ENCODE results near the gene CDH4.
A peak's percentile ranks its signal among the peaks of the same experiment; 100 is the strongest.

The CDH4 gene

DNA sequence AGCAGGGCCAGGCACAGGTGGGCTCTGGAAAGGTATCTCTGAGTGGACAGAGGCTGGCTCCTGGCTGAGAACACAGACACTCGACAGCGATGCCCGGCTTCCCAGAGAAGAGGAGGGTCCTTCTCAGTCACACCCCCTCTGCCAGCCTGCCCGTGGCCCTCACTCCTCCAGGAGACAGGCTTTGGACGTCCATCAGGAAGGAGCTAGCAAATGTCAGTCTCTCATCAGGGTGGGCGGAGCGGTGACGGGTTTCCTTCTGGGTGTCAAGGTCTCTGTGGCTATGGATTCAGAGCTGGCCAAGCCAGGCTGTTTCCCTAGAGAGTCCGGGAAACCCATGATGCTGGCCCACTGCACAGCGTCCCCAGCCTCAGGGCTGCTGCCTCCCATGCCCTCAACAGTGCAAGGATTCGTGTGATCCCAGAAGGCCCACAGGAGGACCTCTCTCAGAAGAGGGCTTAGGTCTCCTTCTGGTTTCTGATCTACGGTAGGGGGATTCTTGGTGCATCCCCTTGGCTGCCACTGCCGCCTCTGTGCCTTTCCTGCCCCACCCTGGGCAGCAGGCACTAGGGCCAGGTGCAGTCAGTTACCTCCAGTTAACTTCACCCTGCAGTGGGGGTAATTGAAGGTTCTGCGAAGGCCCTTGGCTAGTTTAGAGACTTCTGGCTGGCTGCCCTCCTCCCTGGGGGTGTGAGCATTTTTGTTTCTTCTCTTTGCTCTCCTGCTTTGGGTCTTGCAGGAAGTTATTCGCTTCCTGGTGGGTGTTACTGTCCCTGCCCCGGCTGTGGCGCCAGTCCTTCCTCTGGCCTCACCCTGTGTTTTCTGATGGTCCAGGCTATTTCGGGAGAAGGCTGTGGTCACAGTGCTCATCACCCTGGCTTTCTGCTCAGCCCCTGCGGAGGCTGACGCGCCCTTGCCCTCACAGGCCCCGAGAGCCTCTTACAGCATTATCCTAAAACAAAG lies 80.2 kb downstream of the CDH4 start:
- no peak for TF ChIP-seq JUND (IDR thresholded peaks at IDR 0.05; ENCODE audit: low read depth)
- no peak for DNase-seq (ENCODE audit: low read depth in 1 of 2, low spot score in 1 of 2)
- in situ Hi-C loops (cut with HindIII; ENCODE audit: low pct_unique_long_range_greater_than_20kb, low sequenced_read_pairs) = no loop called here

DNA sequence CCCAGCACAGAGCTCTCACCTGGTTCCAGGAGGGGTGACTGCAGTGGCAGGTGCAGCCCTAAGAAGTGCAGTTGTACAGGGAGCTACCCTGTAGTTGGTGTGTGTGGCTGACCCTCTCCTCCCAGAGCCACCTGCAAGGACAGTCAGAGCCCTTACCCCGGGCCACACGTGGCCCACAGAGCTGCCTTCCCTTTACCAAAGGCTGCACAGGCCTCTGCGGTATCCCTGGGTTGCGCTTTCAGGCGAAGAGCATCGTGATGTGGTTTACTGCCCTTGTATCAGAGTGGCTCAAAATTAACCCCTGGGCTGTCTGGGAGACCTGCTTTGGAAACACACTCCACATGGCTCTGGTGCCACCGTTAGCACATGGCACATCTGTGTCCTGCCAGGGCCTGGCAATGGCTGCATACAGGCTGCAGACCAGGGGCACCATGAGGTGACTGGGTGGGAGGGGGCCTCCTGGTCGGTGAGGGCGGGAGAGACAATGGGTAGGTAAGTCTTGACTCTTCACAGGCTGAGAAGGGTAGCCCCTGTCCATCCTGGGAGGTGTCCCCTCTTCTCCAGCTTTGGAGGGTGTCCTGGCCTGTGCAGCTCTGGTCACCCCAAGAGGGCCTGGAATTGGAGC lies 81.5 kb downstream of the CDH4 start:
- no peak for DNase-seq (ENCODE audit: low read depth in 1 of 2, low spot score in 1 of 2)
- in situ Hi-C loops (cut with HindIII; ENCODE audit: low pct_unique_long_range_greater_than_20kb, low sequenced_read_pairs) = no loop called here
- TF ChIP-seq JUND (IDR thresholded peaks at IDR 0.05; ENCODE audit: low read depth) = no peak

GRCh38 chr20:61340157-61340556 lies 88.1 kb downstream of the CDH4 start:
- no peak for DNase-seq (ENCODE audit: low read depth in 1 of 2, low spot score in 1 of 2)
- in situ Hi-C loops (cut with HindIII; ENCODE audit: low pct_unique_long_range_greater_than_20kb, low sequenced_read_pairs) = no loop called here
- no peak for TF ChIP-seq JUND (IDR thresholded peaks at IDR 0.05; ENCODE audit: low read depth)

DNA sequence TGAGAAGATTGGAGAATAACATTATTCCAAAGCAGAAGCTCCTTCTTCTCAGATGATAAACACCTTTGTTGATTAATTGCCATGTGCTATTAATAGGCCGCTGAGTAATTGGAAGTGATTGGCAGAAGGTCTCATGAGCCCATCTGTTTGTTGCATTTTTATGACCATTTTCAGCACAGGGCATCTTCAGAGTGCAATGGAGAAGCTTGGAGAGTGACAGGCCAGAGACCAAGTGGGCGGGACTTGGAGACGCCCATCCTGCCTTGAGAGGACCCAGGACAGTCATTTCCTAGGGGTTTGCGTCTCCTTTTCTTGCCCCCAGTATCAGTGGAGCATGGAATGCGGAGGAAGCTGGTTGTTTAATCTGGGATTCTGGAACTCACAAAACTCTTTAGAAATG lies 89.5 kb downstream of the CDH4 start:
- in situ Hi-C loops (cut with HindIII; ENCODE audit: low pct_unique_long_range_greater_than_20kb, low sequenced_read_pairs) = no loop called here

GRCh38 chr20:61343934-61344333 lies 91.9 kb downstream of the CDH4 start:
- no peak for DNase-seq (ENCODE audit: low read depth in 1 of 2, low spot score in 1 of 2)
- in situ Hi-C loops (cut with HindIII; ENCODE audit: low pct_unique_long_range_greater_than_20kb, low sequenced_read_pairs) = no loop called here

More for the DNA sequence above, 89.5 kb downstream of the CDH4 start:
- no peak for DNase-seq (ENCODE audit: low read depth in 1 of 2, low spot score in 1 of 2)
- no peak for TF ChIP-seq JUND (IDR thresholded peaks at IDR 0.05; ENCODE audit: low read depth)

GRCh38 chr20:61345656-61346055 lies 93.6 kb downstream of the CDH4 start:
- peak; percentile 24 to 28 for DNase-seq (ENCODE audit: low read depth in 1 of 2, low spot score in 1 of 2)
- in situ Hi-C loops (cut with HindIII; ENCODE audit: low pct_unique_long_range_greater_than_20kb, low sequenced_read_pairs) = no loop called here
- TF ChIP-seq JUND (IDR thresholded peaks at IDR 0.05; ENCODE audit: low read depth) = no peak

More at GRCh38 chr20:61343934-61344333, 91.9 kb downstream of the CDH4 start:
- no peak for TF ChIP-seq JUND (IDR thresholded peaks at IDR 0.05; ENCODE audit: low read depth)

- in situ Hi-C loops (cut with HindIII; ENCODE audit: low pct_unique_long_range_greater_than_20kb, low sequenced_read_pairs) = no loop called here
- TF ChIP-seq JUND (IDR thresholded peaks at IDR 0.05; ENCODE audit: low read depth) = no peak
Measured at GRCh38 chr20:61346996-61347395, 94.9 kb downstream of the CDH4 start.

DNA sequence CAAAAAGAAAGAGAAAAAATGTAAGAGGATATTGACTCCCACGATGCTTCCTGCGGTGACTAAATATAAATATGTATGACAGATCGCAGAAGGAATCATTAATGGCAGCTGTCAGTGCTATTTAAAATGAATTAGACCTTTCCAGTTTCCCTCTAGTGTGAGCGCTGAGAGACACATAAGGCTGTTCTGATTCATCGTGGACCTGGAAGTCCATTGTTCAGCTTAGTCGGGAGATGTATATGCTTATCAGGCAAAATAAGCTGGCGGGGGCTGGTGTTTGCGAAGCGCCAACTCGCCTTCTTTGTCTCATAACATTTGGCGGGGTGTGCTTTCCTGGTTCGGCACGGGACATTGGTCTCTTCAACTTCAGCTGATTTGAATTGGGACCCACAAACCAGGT lies 95.4 kb downstream of the CDH4 start:
- DNase-seq (ENCODE audit: low read depth in 1 of 2, low spot score in 1 of 2) = no peak
- in situ Hi-C loops (cut with HindIII; ENCODE audit: low pct_unique_long_range_greater_than_20kb, low sequenced_read_pairs) = no loop called here
- no peak for TF ChIP-seq JUND (IDR thresholded peaks at IDR 0.05; ENCODE audit: low read depth)

More at GRCh38 chr20:61346996-61347395, 94.9 kb downstream of the CDH4 start:
- DNase-seq (ENCODE audit: low read depth in 1 of 2, low spot score in 1 of 2) = no peak

GRCh38 chr20:61349447-61350165 lies 97.5 kb downstream of the CDH4 start:
- TF ChIP-seq JUND (IDR thresholded peaks at IDR 0.05; ENCODE audit: low read depth) = no peak
- in situ Hi-C loops (cut with HindIII; ENCODE audit: low pct_unique_long_range_greater_than_20kb, low sequenced_read_pairs) = no loop called here

GRCh38 chr20:61350500-61351250 lies 98.6 kb downstream of the CDH4 start:
- DNase-seq (ENCODE audit: low read depth in 1 of 2, low spot score in 1 of 2) = no peak
- no peak for TF ChIP-seq JUND (IDR thresholded peaks at IDR 0.05; ENCODE audit: low read depth)
- in situ Hi-C loops (cut with HindIII; ENCODE audit: low pct_unique_long_range_greater_than_20kb, low sequenced_read_pairs) = no loop called here

More at GRCh38 chr20:61349447-61350165, 97.5 kb downstream of the CDH4 start:
- no peak for DNase-seq (ENCODE audit: low read depth in 1 of 2, low spot score in 1 of 2)

DNA sequence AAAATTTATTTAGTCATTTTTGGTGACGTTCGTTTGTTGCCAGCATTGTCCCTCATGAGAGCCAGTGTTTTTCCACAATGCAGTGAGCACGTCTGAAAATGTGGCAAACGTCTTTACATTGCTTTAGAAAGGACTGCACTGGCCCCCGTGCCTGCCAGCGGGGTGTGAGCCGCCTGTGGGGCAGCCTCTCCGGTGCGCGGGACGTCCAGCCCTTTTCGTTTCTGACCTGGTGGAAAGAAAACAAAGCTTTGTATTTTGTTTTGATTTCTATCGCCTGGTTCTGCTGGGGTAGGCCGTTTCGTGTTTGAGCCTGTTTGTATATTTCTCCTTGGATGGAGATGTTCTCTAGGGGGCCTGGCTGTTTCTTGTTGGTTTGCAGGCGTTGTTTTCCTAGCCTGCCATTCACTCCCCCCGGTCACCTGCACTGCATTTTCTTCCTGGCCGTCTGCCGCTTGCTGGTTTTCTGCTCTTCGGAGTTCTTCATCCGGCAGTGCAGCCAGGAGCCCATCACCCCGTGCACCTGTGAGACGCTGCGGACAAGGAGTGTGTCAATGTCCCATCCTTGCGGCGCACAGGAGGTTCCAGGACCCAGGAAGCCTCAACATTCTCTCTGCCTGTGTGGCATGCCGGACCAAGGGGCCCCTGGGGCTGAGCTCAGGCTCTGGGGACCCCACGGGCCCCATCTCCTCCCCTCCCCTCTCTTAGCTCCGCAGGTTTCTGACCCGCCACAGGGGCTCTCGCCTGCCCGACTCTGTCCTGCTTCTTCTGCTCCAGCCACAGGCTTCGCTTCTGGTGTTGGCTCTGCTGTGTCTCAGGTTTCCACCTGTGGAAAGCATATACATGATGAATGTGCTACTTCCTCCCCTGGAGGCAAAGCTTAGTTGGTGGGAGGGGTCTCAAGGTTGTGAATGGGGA lies 100.5 kb downstream of the CDH4 start:
- in situ Hi-C loops (cut with HindIII; ENCODE audit: low pct_unique_long_range_greater_than_20kb, low sequenced_read_pairs) = no loop called here
- no peak for DNase-seq (ENCODE audit: low read depth in 1 of 2, low spot score in 1 of 2)
- TF ChIP-seq JUND (IDR thresholded peaks at IDR 0.05; ENCODE audit: low read depth) = no peak

Measured in T47D (cell line).